GM19324 (cell line): Measurements from ENCODE around the gene SDF2L1.
A peak's percentile ranks its signal among the peaks of the same experiment; 100 is the strongest.
"Not testable (repeated sequence)": the region's sequence is repeated elsewhere in the genome, so short reads cannot be mapped to it uniquely, and the experiment has no call there.

Source experiments
- ATAC-seq: cut with Tn5 transposase; IDR thresholded peaks from one replicate; pipeline ENCODE4 v1.9.1; 2021; ENCODE audit warnings: mild to moderate bottlenecking, moderate library complexity; ENCODE audit not compliant: unreplicated experiment, low FRiP score

The SDF2L1 gene

GRCh38 chr22:21641789-21642583, at the start of gene SDF2L1:
SDF2L1 (plus strand) TSS chr22:21642302; CDS start chr22:21642337, 35 bp downstream.
- ATAC-seq = peak; percentile 88

DNA sequence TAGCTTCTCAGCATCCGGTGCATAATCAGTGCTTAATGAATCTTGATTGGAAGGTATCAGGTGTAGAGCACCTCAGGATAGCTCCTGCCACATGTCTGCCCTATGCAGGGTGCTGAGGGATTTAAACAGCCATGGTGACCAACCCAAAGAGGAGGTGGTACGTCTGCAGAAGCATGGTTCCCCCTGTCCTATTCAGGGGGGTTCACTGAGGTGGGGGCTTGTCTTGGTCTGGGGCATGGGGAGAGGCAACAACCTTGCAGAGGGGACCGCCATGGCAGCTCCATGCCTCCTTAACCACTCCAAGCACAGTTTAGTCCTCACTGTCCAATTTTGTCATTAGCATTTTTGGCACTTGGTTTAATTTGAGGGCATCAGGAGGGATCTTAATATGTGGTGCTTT, 49.7 kb upstream of the SDF2L1 start:
- ATAC-seq = no peak

DNA sequence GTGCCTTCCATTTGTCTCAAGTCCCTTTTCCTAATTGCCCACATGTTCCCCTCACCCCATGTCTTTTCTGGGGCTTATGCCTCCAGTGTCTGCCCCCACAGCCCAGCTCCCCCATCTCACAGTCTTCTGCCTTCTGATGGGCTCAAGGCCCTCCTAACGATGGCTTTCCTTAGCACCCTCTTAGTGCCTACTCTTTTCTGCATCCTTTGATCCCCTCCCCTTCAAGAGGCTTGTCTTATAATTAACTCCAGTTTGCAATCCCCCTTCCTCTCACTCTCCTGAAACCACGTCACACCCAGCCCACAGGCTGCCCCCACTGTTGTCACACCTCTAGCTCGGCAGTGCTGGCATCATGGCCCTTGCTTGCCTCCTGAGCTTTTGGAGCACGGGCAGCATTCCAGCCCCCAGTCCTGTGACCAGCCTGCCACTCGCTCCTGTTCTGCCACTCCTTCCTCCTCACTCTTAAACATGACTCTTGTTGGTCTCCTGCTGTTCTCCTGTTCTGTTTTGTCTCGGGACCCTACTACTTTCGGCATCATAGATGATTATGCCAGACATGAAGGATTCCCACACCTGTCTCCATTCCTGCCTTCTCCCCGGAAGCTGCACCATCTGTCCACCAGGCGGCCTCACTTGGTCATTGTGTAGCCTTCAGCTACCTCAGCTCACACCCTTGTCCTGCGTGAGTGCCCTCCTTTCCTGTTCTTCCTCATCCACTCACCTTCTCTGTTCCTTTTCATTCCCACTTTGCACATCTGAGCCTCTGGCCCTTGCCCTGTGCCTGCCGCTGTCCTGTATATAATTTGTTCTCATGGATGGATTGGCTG, 48.5 kb upstream of the SDF2L1 start:
- ATAC-seq = no peak

- no peak for ATAC-seq
These were observed 47.1 kb upstream of the SDF2L1 start for GRCh38 chr22:21594865-21595452.

- not testable (repeated sequence) for ATAC-seq
These were observed 45.6 kb upstream of the SDF2L1 start for GRCh38 chr22:21596356-21597135.

- ATAC-seq = no peak
These were observed 43.8 kb upstream of the SDF2L1 start for GRCh38 chr22:21598302-21598701.

GRCh38 chr22:21599053-21599893, 42.8 kb upstream of the SDF2L1 start:
- ATAC-seq = no peak

DNA sequence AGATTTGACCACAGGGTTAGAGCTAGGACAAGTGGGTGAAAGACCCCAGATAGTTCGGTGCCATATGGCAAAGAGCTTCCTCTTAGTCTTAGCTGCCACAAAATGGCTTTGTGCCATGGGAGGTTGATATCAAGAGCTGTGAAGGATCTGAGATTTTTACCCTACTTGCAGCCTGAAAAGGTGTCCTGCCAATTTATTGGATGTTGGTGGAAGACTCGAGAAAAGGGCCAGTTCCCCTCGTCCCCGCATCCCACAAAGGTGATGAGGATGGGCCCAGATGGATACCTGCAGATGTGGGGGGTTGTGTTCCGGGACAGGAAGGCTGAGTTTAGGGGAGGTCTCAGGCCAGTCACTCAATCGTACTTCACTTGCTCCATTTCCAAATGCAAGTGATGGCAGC, 39.5 kb upstream of the SDF2L1 start:
- ATAC-seq = no peak

DNA sequence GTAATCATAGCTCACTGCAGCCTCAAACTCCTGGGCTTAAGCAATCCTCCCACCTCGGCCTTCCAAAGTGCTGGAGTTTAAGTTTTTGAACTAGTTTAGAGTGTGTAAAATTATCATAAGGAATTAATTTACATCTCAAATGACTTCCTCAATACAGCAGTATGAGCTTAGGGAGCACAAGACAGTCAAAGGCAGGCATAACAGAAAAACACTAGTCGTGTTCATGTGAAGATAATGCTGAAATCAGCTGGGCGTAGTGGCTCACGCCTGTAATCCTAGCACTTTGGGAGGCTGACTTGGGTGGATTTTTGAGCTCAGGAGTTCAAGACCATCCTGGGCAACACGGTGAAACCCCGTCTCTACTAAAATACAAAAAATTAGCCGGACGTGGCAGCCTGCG, 38.1 kb upstream of the SDF2L1 start:
- ATAC-seq = no peak

DNA sequence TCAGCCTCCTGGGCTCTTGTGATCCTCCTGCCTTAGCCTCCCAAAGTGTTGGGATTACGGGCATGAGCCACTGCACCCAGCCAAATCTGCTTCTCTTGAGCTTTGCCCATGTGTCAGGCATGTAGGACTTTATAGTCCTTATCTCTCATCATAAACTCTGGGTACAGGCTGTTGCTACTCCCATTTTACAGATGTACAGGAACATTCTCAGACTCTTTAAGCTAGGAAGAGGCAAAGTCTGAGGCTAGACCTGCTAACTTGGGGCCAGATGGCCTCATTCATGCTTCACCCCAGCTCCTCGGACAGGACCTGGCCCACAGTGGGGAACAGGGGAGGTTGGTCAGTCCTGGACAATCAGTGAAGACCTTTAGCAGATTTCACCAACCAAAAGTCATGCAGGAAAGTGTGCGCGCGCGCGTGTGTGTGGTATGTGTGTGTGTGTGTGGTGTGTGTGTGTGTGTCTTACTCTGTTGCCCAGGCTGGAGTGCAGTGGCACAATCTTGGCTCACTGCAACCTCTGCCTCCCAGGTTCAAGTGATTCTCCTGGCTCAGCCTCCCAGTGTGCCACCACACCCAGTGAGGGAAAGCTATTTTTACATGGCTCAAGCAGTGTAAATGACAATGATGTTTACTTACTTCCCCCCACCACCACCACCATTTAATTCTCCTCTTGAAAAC, 36.1 kb upstream of the SDF2L1 start:
- no peak for ATAC-seq

DNA sequence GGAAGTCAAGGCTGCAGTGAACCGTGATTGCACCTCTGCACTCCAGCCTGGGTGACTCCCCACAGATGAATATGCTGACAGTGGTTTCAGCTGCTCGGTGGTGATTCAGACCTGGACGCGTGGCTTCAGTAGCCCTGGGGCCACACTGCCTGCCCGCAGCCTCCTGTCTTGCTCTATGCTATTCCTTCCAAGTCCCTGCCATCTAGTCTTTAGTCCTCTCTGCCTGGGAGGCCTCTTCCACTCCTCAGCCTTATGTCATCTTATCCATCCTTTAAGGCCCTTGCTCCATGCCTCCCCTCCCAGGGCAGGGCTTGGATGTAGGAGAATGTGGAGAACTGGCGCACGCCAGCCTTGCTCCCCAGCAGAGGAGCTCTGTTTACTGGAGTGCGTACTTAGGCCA, 35.3 kb upstream of the SDF2L1 start:
- no peak for ATAC-seq

GRCh38 chr22:21609556-21610157, 32.4 kb upstream of the SDF2L1 start:
- not testable (repeated sequence) for ATAC-seq

- ATAC-seq = no peak
These were observed 30.7 kb upstream of the SDF2L1 start for GRCh38 chr22:21611210-21611977.

- ATAC-seq = no peak
These were observed 29.2 kb upstream of the SDF2L1 start for GRCh38 chr22:21612858-21613257.

- no peak for ATAC-seq
These were observed 28.4 kb upstream of the SDF2L1 start for GRCh38 chr22:21613553-21614233.

- ATAC-seq = no peak
These were observed 26.4 kb upstream of the SDF2L1 start for GRCh38 chr22:21615731-21616130.

GRCh38 chr22:21617337-21617736, 24.8 kb upstream of the SDF2L1 start:
- not testable (repeated sequence) for ATAC-seq
